Stromal cell of bone marrow (primary cell): Measurements from ENCODE around the gene SHISAL2A.
"Not testable (repeated sequence)": the region's sequence is repeated elsewhere in the genome, so short reads cannot be mapped to it uniquely, and the experiment has no call there.

Source experiments
- DNase-seq: peaks from one replicate; pipeline ENCODE4 v3.0.0-alpha.2; 2012; ENCODE audit warnings: low read depth

SHISAL2A gene

GRCh38 chr1:52684545-52684944, 51.6 kb downstream of the SHISAL2A start:
- no peak for DNase-seq

GRCh38 chr1:52686261-52686751, 53.3 kb downstream of the SHISAL2A start:
- DNase-seq, result peak; percentile 40

- no peak for DNase-seq
These were observed 53.9 kb downstream of the SHISAL2A start for GRCh38 chr1:52686830-52687229.

- no peak for DNase-seq
These were observed 58.9 kb downstream of the SHISAL2A start for GRCh38 chr1:52691821-52692220.

- no peak for DNase-seq
These were observed 59.7 kb downstream of the SHISAL2A start for GRCh38 chr1:52692697-52693096.

- DNase-seq, result not testable (repeated sequence)
These were observed 60.4 kb downstream of the SHISAL2A start for GRCh38 chr1:52693351-52693750.

- no peak for DNase-seq
These were observed 60.9 kb downstream of the SHISAL2A start for GRCh38 chr1:52693843-52694242.

GRCh38 chr1:52695627-52696026, 62.7 kb downstream of the SHISAL2A start:
- no peak for DNase-seq

- DNase-seq, result peak; percentile 72
These were observed 65.1 kb downstream of the SHISAL2A start, which contains the start of gene COA7 for GRCh38 chr1:52697795-52698674. TSS of gene COA7 (minus strand) at chr1:52698347. CDS start at chr1:52698326, 21 bp downstream.

GRCh38 chr1:52702886-52703787, 70.2 kb downstream of the SHISAL2A start:
- peak; percentile 80 for DNase-seq

GRCh38 chr1:52706136-52706670, 73.2 kb downstream of the SHISAL2A start:
- no peak for DNase-seq
